HEK293 (cell line): ENCODE results near the gene SKAP1.

ENCODE experiments used
- CTCF ChIA-PET: fragments of 350-600 bp; formaldehyde crosslinking; extraction: SDS; loops from one replicate; lab custom pipeline; 2021; ENCODE audit warnings: antibody characterized with exemption; lab: Yijun Ruan, JAX
- POLR2A ChIA-PET: fragments of 300-600 bp; formaldehyde crosslinking; extraction: SDS; loops from one replicate; lab custom pipeline; 2020; ENCODE audit warnings: antibody characterized with exemption, inconsistent platforms; lab: Yijun Ruan, JAX
- H3K27ac ChIP-seq: fragments of 200-500 bp; sonication (Bioruptor generic); 2 replicates; pipeline ENCODE4 v1.5.1; 2014; ENCODE audit warnings: low read depth, low read length, control low read depth, inconsistent platforms; ENCODE audit errors: extremely low read depth
- H3K36me3 ChIP-seq, 2 experiments: fragments of 200-500 bp in 1 of 2; sonication (Bioruptor generic) in 1 of 2; 1 replicate in 1 of 2; 2 replicates in 1 of 2; pipeline ENCODE4 v1.5.1; 2014 to 2017; ENCODE audit warnings: inconsistent platforms in 2 of 2, low read length in 2 of 2; ENCODE audit not compliant: control insufficient read depth in 2 of 2, insufficient read depth in 1 of 2
- H3K4me1 ChIP-seq: fragments of 200-500 bp; sonication (Bioruptor generic); 2 replicates; pipeline ENCODE4 v1.5.1; 2014; ENCODE audit warnings: mild to moderate bottlenecking, low read length, inconsistent platforms; ENCODE audit not compliant: control insufficient read depth, insufficient read depth
- H3K4me3 ChIP-seq: 2 replicates; pipeline ENCODE4 v1.5.1; 2011; ENCODE audit warnings: low read depth, mild to moderate bottlenecking, control low read depth, low read length, moderate library complexity
- H3K9me3 ChIP-seq: fragments of 200-500 bp; sonication (Bioruptor generic); 2 replicates; pipeline ENCODE4 v1.5.1; 2014; ENCODE audit warnings: low read depth, low read length, inconsistent platforms; ENCODE audit not compliant: control insufficient read depth, insufficient read depth
- GLIS1 ChIP-seq: fragments of 450-650 bp; formaldehyde crosslinking; IDR thresholded peaks from 2 replicates; pipeline ENCODE4 v1.5.1; 2016; ENCODE audit warnings: missing biosample characterization, missing genetic modification characterization
- HOXD13 ChIP-seq: sonication (generic); formaldehyde crosslinking; IDR thresholded peaks from 2 replicates; pipeline ENCODE4 v1.8.0; 2022; ENCODE audit warnings: missing genetic modification reagents, borderline replicate concordance
- INSM2 ChIP-seq: fragments of 450-650 bp; formaldehyde crosslinking; IDR thresholded peaks from 2 replicates; pipeline ENCODE4 v1.5.1; 2016; ENCODE audit warnings: missing biosample characterization, missing genetic modification characterization
- PRDM1 ChIP-seq: fragments of 450-650 bp; formaldehyde crosslinking; IDR thresholded peaks from 2 replicates; pipeline ENCODE4; 2016; ENCODE audit warnings: missing biosample characterization, missing genetic modification characterization
- SP7 ChIP-seq: fragments of 450-650 bp; formaldehyde crosslinking; IDR thresholded peaks from 2 replicates; pipeline ENCODE4 v1.5.1; 2016; ENCODE audit warnings: missing biosample characterization, missing genetic modification characterization
- ZBTB6 ChIP-seq: fragments of 450-650 bp; formaldehyde crosslinking; IDR thresholded peaks from 2 replicates; pipeline ENCODE4 v1.5.1; 2017; ENCODE audit warnings: missing biosample characterization, missing genetic modification characterization
- ZFP3 ChIP-seq: fragments of 450-650 bp; formaldehyde crosslinking; IDR thresholded peaks from 2 replicates; pipeline ENCODE4 v1.5.1; 2016; ENCODE audit warnings: low read depth, missing biosample characterization, missing genetic modification characterization
- ZNF121 ChIP-seq: fragments of 450-650 bp; formaldehyde crosslinking; IDR thresholded peaks from 2 replicates; pipeline ENCODE4 v1.5.1; 2016; ENCODE audit warnings: missing biosample characterization, missing genetic modification characterization
- ZNF19 ChIP-seq: fragments of 450-650 bp; formaldehyde crosslinking; IDR thresholded peaks from 2 replicates; pipeline ENCODE4; 2016; ENCODE audit warnings: missing biosample characterization, missing genetic modification characterization, low read depth
- ZNF214 ChIP-seq: fragments of 450-650 bp; formaldehyde crosslinking; IDR thresholded peaks from 2 replicates; pipeline ENCODE4 v1.5.1; 2017; ENCODE audit warnings: missing biosample characterization, mild to moderate bottlenecking, missing genetic modification characterization, borderline replicate concordance
- ZNF335 ChIP-seq: fragments of 450-650 bp; formaldehyde crosslinking; conservative IDR thresholded peaks from 2 replicates; pipeline ENCODE4 v1.5.1; 2016; ENCODE audit warnings: missing biosample characterization, missing genetic modification characterization
- ZNF362 ChIP-seq: fragments of 450-650 bp; formaldehyde crosslinking; IDR thresholded peaks from 2 replicates; pipeline ENCODE4 v1.5.1; 2016; ENCODE audit warnings: missing biosample characterization, missing genetic modification characterization
- ZNF37A ChIP-seq: fragments of 450-650 bp; IDR thresholded peaks from 2 replicates; pipeline ENCODE4 v1.5.1; 2018; ENCODE audit warnings: missing biosample characterization, missing genetic modification characterization
- ZNF394 ChIP-seq: fragments of 450-650 bp; formaldehyde crosslinking; IDR thresholded peaks from 2 replicates; pipeline ENCODE4 v1.5.1; 2016; ENCODE audit warnings: missing biosample characterization, missing genetic modification characterization, mild to moderate bottlenecking, moderate library complexity, borderline replicate concordance
- ZNF416 ChIP-seq: fragments of 450-650 bp; formaldehyde crosslinking; IDR thresholded peaks from 2 replicates; pipeline ENCODE4 v1.5.1; 2016; ENCODE audit warnings: missing biosample characterization, missing genetic modification characterization
- ZNF514 ChIP-seq: fragments of 450-650 bp; formaldehyde crosslinking; IDR thresholded peaks from 2 replicates; pipeline ENCODE4 v1.5.1; 2016; ENCODE audit warnings: missing biosample characterization, missing genetic modification characterization
- ZNF530 ChIP-seq: fragments of 450-650 bp; formaldehyde crosslinking; IDR thresholded peaks from 2 replicates; pipeline ENCODE4 v1.5.1; 2016; ENCODE audit warnings: low read depth, missing biosample characterization, missing genetic modification characterization
- ZNF629 ChIP-seq: fragments of 450-650 bp; formaldehyde crosslinking; IDR thresholded peaks from 2 replicates; pipeline ENCODE4 v1.5.1; 2017; ENCODE audit warnings: missing biosample characterization, missing genetic modification characterization
- ZNF658 ChIP-seq: fragments of 450-650 bp; formaldehyde crosslinking; IDR thresholded peaks from 2 replicates; pipeline ENCODE4; 2016; ENCODE audit warnings: missing biosample characterization, missing genetic modification characterization
- ZNF692 ChIP-seq: fragments of 450-650 bp; formaldehyde crosslinking; IDR thresholded peaks from 2 replicates; pipeline ENCODE4 v1.5.1; 2016; ENCODE audit warnings: missing biosample characterization, missing genetic modification characterization
- ZNF830 ChIP-seq: fragments of 450-650 bp; IDR thresholded peaks from 2 replicates; pipeline ENCODE4 v1.5.0; 2018; ENCODE audit warnings: missing biosample characterization, missing genetic modification characterization, low read depth, mild to moderate bottlenecking, moderate library complexity
- ZSCAN18 ChIP-seq: fragments of 450-650 bp; formaldehyde crosslinking; IDR thresholded peaks from 2 replicates; pipeline ENCODE4 v1.5.1; 2016; ENCODE audit warnings: missing biosample characterization, missing genetic modification characterization
- ZSCAN4 ChIP-seq: fragments of 450-650 bp; formaldehyde crosslinking; IDR thresholded peaks from 2 replicates; pipeline ENCODE4 v1.5.1; 2017; ENCODE audit warnings: missing biosample characterization, missing genetic modification characterization

Gene SKAP1

GRCh38 chr17:48100160-48100559 lies 329.9 kb downstream of the SKAP1 start:
- CTCF ChIA-PET, result interaction anchor here (0.6 to 2.3 kb wide), 6 partner anchors 10 to 1606 kb away, joined by 3 to 10 read pairs (median 6); no protein-coding TSS in a partner anchor
- Histone ChIP-seq H3K36me3 (peaks cover 6 to 11% of the 10 kb centered on the region in 2 experiments), H3K4me3 (peak overlapping the region; percentile 85), H3K27ac (peak overlapping the region; percentile 97), H3K9me3 (no peaks in the 10 kb centered on the region), H3K4me1 (peaks cover 4% of the 10 kb centered on the region; the same call in 1 of the 2 replicates)
- no peak for TF ChIP-seq ZNF530 (tag by site-specific recombination)
- TF ChIP-seq SP7 (tag by site-specific recombination), result no peak
- no peak for TF ChIP-seq ZSCAN4 (tag by site-specific recombination)
- no peak for TF ChIP-seq ZNF658 (tag by site-specific recombination)
- TF ChIP-seq ZNF214, result no peak
- TF ChIP-seq ZNF629 (tag by site-specific recombination), result peak; percentile 23; the same call in 1 of the 2 replicates
- peak; percentile 88 for TF ChIP-seq ZNF362 (tag by site-specific recombination)
- no peak for TF ChIP-seq ZBTB6 (tag by site-specific recombination)
- no peak for TF ChIP-seq ZNF514 (tag by site-specific recombination)
- TF ChIP-seq ZNF335 (tag by site-specific recombination), result peak; percentile 81
- no peak for TF ChIP-seq ZNF121 (tag by site-specific recombination)
- no peak for TF ChIP-seq ZSCAN18
- TF ChIP-seq HOXD13 (CRISPR knock-in tag), result no peak
- TF ChIP-seq ZNF394 (tag by site-specific recombination), result no peak
- TF ChIP-seq GLIS1 (tag by site-specific recombination), result no peak
- TF ChIP-seq ZNF830 (tag by site-specific recombination), result no peak
- TF ChIP-seq PRDM1 (tag by site-specific recombination), result peak; percentile 48; the same call in 1 of the 2 replicates
- no peak for TF ChIP-seq INSM2 (tag by site-specific recombination)
- TF ChIP-seq ZFP3 (tag by site-specific recombination), result no peak
- TF ChIP-seq ZNF692, result no peak
- TF ChIP-seq ZNF37A, result no peak
- TF ChIP-seq ZNF19, result no peak
- no peak for TF ChIP-seq ZNF416 (tag by site-specific recombination)
- POLR2A ChIA-PET, result interaction anchor here (0.7 to 2.2 kb wide), 15 partner anchors 9 to 153 kb away, joined by 3 to 11 read pairs (median 5); partner anchors contain the start of gene NFE2L1
